ENCODE results near the gene MUCL1.

- TF ChIP-seq CTCF (conservative IDR thresholded peaks at IDR 0.05 in 1 of 2, IDR thresholded peaks at IDR 0.05 in 1 of 2; ENCODE audit: low read depth in 1 of 2, low read length in 2 of 2) (no peak), EZH2 (IDR thresholded peaks at IDR 0.05; ENCODE audit: low read length, missing control alignments) (no peak)
Observed at GRCh38 chr12:54879579-54879978, 25.3 kb downstream of the MUCL1 start.
